ENCODE measurements around the gene UBXN6.

UBXN6 gene

GRCh38 chr19:4457654-4458395 is at the start of gene UBXN6:
Gene UBXN6 (minus strand): TSS chr19:4457794. CDS start chr19:4457697, 97 bp downstream.
- DNase-seq (ENCODE audit: low read depth): peak; percentile 94

- no peak for DNase-seq (ENCODE audit: low read depth)
These were observed 49.5 kb upstream of the UBXN6 start for GRCh38 chr19:4507150-4507452.

GRCh38 chr19:4506449-4507149 is 49.0 kb upstream of the UBXN6 start:
- DNase-seq (ENCODE audit: low read depth): no peak

DNA sequence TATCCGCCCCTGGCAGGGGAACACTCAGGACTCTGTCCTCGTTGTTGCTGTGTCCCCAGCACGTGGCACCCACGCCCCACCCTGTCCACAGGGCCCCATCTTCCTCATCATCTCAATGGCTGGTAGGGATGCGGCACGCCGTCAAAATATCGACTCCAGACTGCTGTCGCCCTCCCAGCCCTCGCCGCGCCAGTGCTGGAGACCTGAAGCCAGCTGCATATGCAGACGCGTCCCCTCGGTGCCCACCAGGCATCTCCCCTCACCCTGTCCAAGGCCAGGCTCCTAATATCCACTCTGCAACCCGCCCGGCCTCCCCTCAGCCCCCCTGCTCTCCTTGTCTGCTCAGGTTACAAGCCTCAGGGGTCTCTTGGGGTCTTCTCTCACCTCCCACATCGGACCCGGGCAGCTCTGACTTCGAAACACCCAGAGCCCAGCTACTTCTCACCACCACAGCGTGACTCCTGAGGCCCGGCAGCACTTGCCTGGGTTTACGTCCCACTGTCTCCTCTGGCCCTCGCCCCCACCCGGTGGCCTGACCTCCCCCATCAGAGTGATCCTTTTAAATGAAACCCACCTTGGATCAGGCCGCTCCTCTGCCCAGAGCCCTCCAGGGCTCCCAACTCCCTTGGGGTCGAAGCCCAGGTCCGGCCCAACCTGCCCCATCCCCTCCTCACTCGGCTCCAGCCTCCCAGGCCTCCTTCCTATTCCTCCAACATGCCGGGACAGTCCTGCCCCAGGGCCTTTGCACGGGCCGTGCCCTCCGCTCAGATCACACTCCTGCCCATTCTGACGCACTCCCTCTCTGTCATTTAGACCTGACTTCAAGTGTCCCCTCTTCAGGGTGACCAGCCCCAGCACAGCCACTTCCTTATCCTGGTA is 48.2 kb upstream of the UBXN6 start:
- DNase-seq (ENCODE audit: low read depth): no peak

GRCh38 chr19:4504891-4505569 is 47.4 kb upstream of the UBXN6 start:
- no peak for DNase-seq (ENCODE audit: low read depth)

DNA sequence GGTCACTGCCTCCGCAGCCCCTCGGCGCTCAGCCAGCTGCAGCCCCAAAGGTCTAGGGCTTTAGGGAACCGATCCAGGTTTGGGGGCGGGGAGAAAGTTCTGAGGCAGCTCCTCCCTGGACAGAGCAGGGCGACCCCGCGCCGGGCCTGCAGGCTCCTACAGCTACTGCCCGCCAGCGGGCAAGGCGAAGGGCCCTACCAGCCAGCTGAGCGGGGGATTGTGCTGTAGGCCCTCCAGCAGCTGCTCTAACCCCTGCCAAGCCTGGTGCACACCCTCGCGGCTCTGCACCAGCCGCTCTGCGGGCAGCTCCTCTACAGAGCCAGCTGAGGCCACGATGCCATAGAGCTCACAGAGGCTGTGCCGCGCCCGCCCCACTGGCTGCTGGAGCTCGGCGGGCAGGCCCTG is 46.7 kb upstream of the UBXN6 start:
- no peak for DNase-seq (ENCODE audit: low read depth)

GRCh38 chr19:4503825-4504170 is 46.2 kb upstream of the UBXN6 start:
- no peak for DNase-seq (ENCODE audit: low read depth)

- DNase-seq (ENCODE audit: low read depth): no peak
These were observed 45.7 kb upstream of the UBXN6 start for GRCh38 chr19:4503132-4503824.

GRCh38 chr19:4502282-4503131 is 44.9 kb upstream of the UBXN6 start:
- DNase-seq (ENCODE audit: low read depth): no peak

GRCh38 chr19:4501691-4502090 is 44.1 kb upstream of the UBXN6 start:
- DNase-seq (ENCODE audit: low read depth): no peak

GRCh38 chr19:4500841-4501591 is 43.4 kb upstream of the UBXN6 start:
- no peak for DNase-seq (ENCODE audit: low read depth)

GRCh38 chr19:4499855-4500254 is 42.3 kb upstream of the UBXN6 start:
- no peak for DNase-seq (ENCODE audit: low read depth)

DNA sequence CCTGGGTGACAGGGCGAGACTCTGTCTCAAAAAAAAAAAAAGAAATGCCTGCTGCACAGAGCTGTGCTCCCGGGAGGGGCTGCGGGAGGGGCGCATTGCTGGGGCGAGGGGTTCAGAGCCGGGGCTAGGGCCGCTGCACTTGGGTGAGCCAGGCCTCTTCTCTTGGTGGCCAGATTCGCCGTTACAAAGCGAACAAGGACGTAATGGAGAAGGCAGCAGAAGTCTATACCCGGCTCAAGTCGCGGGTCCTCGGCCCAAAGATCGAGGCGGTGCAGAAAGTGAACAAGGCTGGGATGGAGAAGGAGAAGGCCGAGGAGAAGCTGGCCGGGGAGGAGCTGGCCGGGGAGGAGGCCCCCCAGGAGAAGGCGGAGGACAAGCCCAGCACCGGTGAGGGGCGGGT is 41.7 kb upstream of the UBXN6 start:
- DNase-seq (ENCODE audit: low read depth): no peak

DNA sequence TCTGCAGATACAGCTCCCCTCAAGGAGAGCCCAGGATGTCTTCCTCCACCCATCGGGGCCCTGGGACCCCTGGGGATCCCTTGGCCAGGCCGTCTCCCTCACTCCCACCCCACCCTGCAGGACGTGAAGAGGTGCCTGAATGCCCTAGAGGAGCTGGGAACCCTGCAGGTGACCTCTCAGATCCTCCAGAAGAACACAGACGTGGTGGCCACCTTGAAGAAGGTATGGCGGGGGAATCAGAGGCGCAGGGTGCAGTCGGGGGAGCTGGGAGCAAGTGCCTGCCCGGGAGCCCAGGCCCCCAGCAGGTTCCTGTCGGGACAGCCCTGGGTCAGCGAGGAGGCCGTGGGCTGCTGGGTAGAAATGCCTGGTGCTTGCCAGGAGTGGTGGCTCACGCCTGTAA is 41.1 kb upstream of the UBXN6 start:
- no peak for DNase-seq (ENCODE audit: low read depth)

DNA sequence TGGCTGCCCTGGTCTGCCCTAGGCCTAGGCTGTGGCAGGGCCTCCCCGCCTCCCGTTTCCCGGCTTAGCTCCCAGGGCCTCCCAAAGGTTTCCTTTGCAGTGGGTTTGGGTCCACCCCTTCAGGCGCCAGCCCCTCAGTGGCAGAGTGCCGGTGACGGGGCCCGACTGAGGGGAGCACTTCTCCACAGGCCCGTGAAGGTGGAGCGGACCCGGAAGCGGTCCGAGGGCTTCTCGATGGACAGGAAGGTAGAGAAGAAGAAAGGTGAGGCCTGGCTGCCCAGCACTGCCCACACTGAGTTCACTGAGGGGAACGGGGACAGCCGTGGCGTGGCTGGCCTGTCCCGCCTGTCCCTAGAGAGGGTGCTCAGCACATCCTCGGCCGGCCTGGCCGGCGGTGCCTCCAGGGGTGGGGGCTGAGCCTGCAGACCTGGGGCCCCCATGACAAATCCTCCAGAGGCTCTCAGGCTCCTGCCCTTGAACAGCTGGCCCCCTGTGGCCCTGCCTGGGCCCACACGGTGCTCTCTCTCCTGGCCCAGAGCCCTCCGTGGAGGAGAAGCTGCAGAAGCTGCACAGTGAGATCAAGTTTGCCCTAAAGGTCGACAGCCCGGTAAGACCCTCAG is 40.3 kb upstream of the UBXN6 start:
- DNase-seq (ENCODE audit: low read depth): no peak

DNA sequence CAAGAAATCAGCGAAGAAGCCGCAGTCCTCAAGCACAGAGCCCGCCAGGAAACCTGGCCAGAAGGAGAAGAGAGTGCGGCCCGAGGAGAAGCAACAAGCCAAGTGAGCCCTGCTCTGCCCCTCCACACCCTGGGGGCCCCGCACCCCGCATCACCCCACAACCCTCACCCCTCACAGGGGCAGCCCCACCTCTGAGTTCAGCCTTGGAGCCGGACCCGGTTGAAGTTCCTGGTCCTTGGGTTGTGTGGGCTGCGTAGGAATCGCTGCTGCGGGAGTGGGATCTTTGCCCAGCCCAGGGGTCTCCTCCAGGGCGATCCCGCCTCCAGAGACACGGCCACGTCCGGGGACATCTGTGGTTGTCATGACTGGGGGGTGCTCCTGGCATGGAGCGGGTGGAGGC is 38.7 kb upstream of the UBXN6 start:
- DNase-seq (ENCODE audit: low read depth): no peak

GRCh38 chr19:4495471-4495870 is 37.9 kb upstream of the UBXN6 start:
- no peak for DNase-seq (ENCODE audit: low read depth)

- DNase-seq (ENCODE audit: low read depth): no peak
These were observed 37.1 kb upstream of the UBXN6 start for GRCh38 chr19:4494691-4495064.

GRCh38 chr19:4493929-4494690 is 36.5 kb upstream of the UBXN6 start:
- DNase-seq (ENCODE audit: low read depth): no peak

All from stimulated activated CD8-positive, alpha-beta memory T cell treated with anti-CD3 and anti-CD28 coated beads, Interleukin-7, amount 100 ng/mL, for 24 hours (primary cell).